Heart right ventricle (tissue), 16 donors: Measurements from ENCODE around the gene HSPB9. TPM values are rescaled to one million over a fixed set of nuclear protein-coding genes. Genes with fewer than 3 reads are reported as not detected.

Source experiments
- ATAC-seq, 8 donors: fragments of 200-7000 bp; cut with Tn5 transposase; one replicate each; pipeline ENCODE4 v1.9.1; 2020; ENCODE audit warnings: mild to moderate bottlenecking in 8 of 8, moderate library complexity in 8 of 8, moderate number of reproducible peaks in 1 of 8
- DNase-seq, 2 donors: peaks; one replicate each; pipeline ENCODE4 v3.0.0-alpha.2; 2020
- H3K27ac ChIP-seq, 10 donors: fragments of 200-600 bp; sonication (generic) in 2 of 10; one replicate each; pipeline versions ENCODE4 v1.5.0 to v1.8.0; 2020 to 2022; ENCODE audit warnings: mild to moderate bottlenecking in 3 of 10
- H3K27me3 ChIP-seq, 7 donors: fragments of 200-600 bp; one replicate each; pipeline ENCODE4 v1.8.0; 2021 to 2022; ENCODE audit warnings: mild to moderate bottlenecking in 2 of 7
- H3K36me3 ChIP-seq, 9 donors: fragments of 200-600 bp; sonication (generic) in 1 of 9; one replicate each; pipeline versions ENCODE4 v1.5.0 to v1.8.0; 2020 to 2022; ENCODE audit warnings: mild to moderate bottlenecking in 2 of 9
- H3K4me1 ChIP-seq, 9 donors: fragments of 200-600 bp; sonication (generic) in 1 of 9; one replicate each; pipeline versions ENCODE4 v1.5.0 to v1.8.0; 2020 to 2022; ENCODE audit warnings: mild to moderate bottlenecking in 4 of 9
- H3K4me3 ChIP-seq, 10 donors: fragments of 200-600 bp; sonication (generic) in 2 of 10; one replicate each; pipeline versions ENCODE4 v1.5.0 to v1.8.0; 2020 to 2022; ENCODE audit warnings: mild to moderate bottlenecking in 7 of 10, moderate library complexity in 2 of 10
- H3K9me3 ChIP-seq, 11 donors: fragments of 200-600 bp in 10 of 11; sonication (generic) in 2 of 11; one replicate each; pipeline versions ENCODE4 v1.5.0 to v1.8.0; 2013 to 2022; ENCODE audit warnings: mild to moderate bottlenecking in 2 of 11, control low read depth in 1 of 11, moderate library complexity in 1 of 11
- WGBS, 2 donors: extraction: QIAGEN DNeasy Blood & Tissue Kit; methylation state at CpG; one replicate each; pipeline ENCODE4 v1.1.7; 2013; ENCODE audit warnings: inconsistent platforms in 1 of 2; 5-methylcytosine and 5-hydroxymethylcytosine counted together
- intact Hi-C, 10 donors: fragments of 100-400 bp; cut with DNase I; formaldehyde crosslinking; loops; one replicate each; pipeline versions ENCODE4 v1.11.1 to v1.14.2; 2022
- polyA plus RNA-seq, 2 donors: library from polyadenylated mRNA; stranded (reverse); fragments of 200-250 nt; gene quantifications; one replicate each; pipeline ENCODE4 v1.2.3, GENCODE V29; 2013
- total RNA-seq, 10 donors: library from RNA; stranded (reverse); fragmentation: NEBNext Ultra II Directional in 3 of 10; extraction: Animal tissue kit (Norgen Biotek cat#: 25700) in 3 of 10; gene quantifications; one replicate each; pipeline versions ENCODE4 v1.2.1 to v1.2.4, GENCODE V29; 2021 to 2023
- TF ChIP-seq, protein P1 (sequence below), 9 donors: fragments of 200-600 bp; sonication (generic) in 2 of 9; IDR thresholded peaks; one replicate each; pipeline versions ENCODE4 v1.5.0 to v1.8.0; 2021 to 2022; ENCODE audit warnings: antibody characterized with exemption in 9 of 9, mild to moderate bottlenecking in 5 of 9, moderate library complexity in 1 of 9
- donor health status: Arrhythmogenic right ventricular cardiomyopathy.
- donor health status: ischemic (EF 13 %, LVEDD 7.1; RV severe dilation, severe dysfunction).
- donor health status: healthy with polysubstance abuse.
- donor health status: DM: no; HTN: yes; CAD: no.
- donor health status: DM: no; HTN: no; CAD: no.
- donor health status: ischemic (EF 25% LVEDD 6.9; RV normal size, moderate dysfunction).
- donor health status: ischemic (EF 25% LVEDD 5.7; RV mildly dilated, moderate dysfunction).
- donor health status: healthy.
- donor health status: DM: yes; HTN: yes; CAD: no.
- donor health status: Ischemic cardiomyopathy.
- donor health status: ischemic (EF 35%, LVEDD 5.7; RV mildly dilated, moderate dysfunction).
- donor health status: nonischemic (EF 11% LVEDD 7.7; RV severe dilation, severe dysfunction).
- donor health status: DM: yes; HTN: yes; CAD: no.
- donor health status: PGD.
- donor health status: ischemic (EF 29% LVEDD 5.4; RV normal size, mild dysfunction).
- donor health status: nonischemic (EF 23%, LVEDD 6.1; RV moderate dilation, normal function).

The HSPB9 gene
- total and polyA plus RNA-seq, 12 donors = 0.01 to 0.29 (median 0.23) TPM; not detected in 9

DNA sequence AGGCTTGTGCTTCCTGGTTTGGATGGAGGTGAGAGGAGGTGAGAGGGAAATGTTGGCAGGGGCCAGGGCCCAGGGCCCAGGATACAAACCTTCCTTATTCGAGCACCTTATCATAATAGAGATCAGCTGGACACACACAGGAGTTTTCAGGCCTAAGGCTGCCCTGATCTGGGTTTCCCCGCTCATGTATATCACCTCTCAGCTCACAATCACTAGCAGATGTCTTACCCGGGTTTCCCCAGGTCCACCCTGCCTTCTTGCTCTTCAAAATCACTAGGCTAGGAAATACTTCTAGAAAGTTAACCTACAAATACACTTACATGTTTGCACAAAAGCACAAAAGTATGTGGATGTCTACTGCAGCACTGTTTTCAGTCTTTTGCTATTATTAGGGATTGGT, 4.2 kb downstream of the HSPB9 start:
- no peak for ATAC-seq
- Histone ChIP-seq H3K36me3 (peaks cover 0 to 71% (median 38%) of the 10 kb centered on the region in 9 donors), H3K4me1 (peaks cover 20 to 49% (median 38%) of the 10 kb centered on the region in 9 donors), H3K9me3 (no peaks in the 10 kb centered on the region), H3K27me3 (no peaks in the 10 kb centered on the region), H3K27ac (no peak overlapping the region), H3K4me3 (no peak overlapping the region)
- intact Hi-C loops = loop anchor here in 2 of 10 donors (5.0 to 10.0 kb wide), 2 partner anchors 55 to 388 kb away; partner anchors contain the start of gene KCNH4 (in 1 of the 2)
- TF ChIP-seq, protein P1, sequence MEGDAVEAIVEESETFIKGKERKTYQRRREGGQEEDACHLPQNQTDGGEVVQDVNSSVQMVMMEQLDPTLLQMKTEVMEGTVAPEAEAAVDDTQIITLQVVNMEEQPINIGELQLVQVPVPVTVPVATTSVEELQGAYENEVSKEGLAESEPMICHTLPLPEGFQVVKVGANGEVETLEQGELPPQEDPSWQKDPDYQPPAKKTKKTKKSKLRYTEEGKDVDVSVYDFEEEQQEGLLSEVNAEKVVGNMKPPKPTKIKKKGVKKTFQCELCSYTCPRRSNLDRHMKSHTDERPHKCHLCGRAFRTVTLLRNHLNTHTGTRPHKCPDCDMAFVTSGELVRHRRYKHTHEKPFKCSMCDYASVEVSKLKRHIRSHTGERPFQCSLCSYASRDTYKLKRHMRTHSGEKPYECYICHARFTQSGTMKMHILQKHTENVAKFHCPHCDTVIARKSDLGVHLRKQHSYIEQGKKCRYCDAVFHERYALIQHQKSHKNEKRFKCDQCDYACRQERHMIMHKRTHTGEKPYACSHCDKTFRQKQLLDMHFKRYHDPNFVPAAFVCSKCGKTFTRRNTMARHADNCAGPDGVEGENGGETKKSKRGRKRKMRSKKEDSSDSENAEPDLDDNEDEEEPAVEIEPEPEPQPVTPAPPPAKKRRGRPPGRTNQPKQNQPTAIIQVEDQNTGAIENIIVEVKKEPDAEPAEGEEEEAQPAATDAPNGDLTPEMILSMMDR (IDR thresholded peaks at IDR 0.05) = no peak
- WGBS, 2 donors = 88 to 90% methylated on average over 3 of the region's 3 CpGs
- no peak for DNase-seq

DNA sequence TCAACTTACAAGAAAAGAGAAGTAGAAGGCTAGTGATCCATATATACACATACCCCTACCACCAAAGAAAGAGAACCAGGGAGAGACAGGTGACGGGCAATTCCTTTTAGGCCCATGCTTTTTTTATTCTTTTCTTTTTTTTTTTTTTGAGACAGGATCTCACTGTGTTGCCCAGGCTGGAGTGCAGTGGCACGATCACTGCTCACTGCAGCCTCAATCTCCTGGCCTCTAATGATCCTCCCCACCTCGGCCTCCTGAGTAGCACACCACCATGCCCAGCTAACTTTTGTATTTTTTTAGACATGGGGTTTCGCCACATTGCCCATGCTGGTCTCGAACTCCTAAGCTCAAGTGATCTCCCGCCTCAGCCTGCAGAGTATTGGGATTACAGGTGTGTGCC, 4.8 kb downstream of the HSPB9 start:
- TF ChIP-seq, protein P1 (IDR thresholded peaks at IDR 0.05) = no peak
- intact Hi-C loops = loop anchor here in 2 of 10 donors (5.0 to 10.0 kb wide), 2 partner anchors 55 to 387 kb away; partner anchors contain the start of gene KCNH4 (in 1 of the 2)
- no peak for DNase-seq
- Histone ChIP-seq H3K27me3 (no peaks in the 10 kb centered on the region), H3K27ac (no peak overlapping the region), H3K4me1 (peaks cover 20 to 49% (median 37%) of the 10 kb centered on the region in 9 donors), H3K36me3 (peaks cover 0 to 71% (median 38%) of the 10 kb centered on the region in 9 donors), H3K9me3 (no peaks in the 10 kb centered on the region), H3K4me3 (no peak overlapping the region)
- no peak for ATAC-seq
- WGBS, 2 donors = 92 to 97% methylated on average over 6 of the region's 6 CpGs

DNA sequence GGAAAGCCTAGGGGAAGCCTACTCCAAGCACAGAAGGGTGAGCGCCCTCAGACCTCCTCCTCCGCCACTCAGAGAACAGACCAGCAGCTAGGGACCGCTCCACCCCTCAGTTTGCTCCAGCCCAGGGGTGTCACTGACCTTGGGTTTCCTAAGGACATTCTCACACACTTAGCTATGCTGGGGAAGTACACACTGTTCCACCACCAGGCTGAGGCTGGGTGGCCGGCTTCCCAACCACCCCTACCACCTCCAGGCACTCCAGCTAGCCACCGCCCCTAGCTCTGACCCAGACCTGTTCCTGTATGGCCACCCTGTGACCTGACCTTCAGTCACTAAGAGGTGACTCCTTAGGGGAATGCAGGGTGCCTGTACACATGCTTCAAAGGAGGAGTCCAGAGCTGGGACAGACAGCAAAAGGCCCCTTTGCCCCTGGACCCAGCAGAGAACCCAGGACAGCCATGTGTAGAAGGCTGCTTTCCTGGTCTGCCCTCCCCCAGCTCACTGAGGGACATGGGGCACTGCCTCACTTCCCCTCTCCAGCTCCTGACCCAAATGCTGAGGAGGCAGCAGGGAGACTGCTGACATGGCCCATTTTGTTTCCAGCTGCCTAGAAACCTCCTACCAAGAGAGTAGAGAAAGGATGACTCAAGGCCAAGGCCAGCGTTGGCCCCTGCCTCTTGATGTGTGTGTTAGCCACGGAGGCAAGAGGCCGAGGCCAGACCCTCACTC, 6.7 kb downstream of the HSPB9 start:
- 82 to 84% methylated on average over 7 to 8 of the region's 8 CpGs for WGBS, 2 donors
- no peak overlapping the region for H3K4me3 ChIP-seq
- DNase-seq = peak in 1 of 2 donors; percentile 50
- H3K4me1 ChIP-seq = peaks cover 33 to 61% (median 55%) of the 10 kb centered on the region in 9 donors
- H3K9me3 ChIP-seq = no peaks in the 10 kb centered on the region
- TF ChIP-seq, protein P1 (IDR thresholded peaks at IDR 0.05) = no peak
- ATAC-seq = peak; percentile 15 to 87 (median 64)
- peaks cover 0 to 78% (median 38%) of the 10 kb centered on the region in 9 donors for H3K36me3 ChIP-seq
- intact Hi-C loops = loop anchor here in 2 of 10 donors (5.0 to 10.0 kb wide), 2 partner anchors 53 to 386 kb away; partner anchors contain the start of gene KCNH4 (in 1 of the 2)
- H3K27me3 ChIP-seq = no peaks in the 10 kb centered on the region
- H3K27ac ChIP-seq = peak overlapping the region; percentile 72 to 85 (median 80)

DNA sequence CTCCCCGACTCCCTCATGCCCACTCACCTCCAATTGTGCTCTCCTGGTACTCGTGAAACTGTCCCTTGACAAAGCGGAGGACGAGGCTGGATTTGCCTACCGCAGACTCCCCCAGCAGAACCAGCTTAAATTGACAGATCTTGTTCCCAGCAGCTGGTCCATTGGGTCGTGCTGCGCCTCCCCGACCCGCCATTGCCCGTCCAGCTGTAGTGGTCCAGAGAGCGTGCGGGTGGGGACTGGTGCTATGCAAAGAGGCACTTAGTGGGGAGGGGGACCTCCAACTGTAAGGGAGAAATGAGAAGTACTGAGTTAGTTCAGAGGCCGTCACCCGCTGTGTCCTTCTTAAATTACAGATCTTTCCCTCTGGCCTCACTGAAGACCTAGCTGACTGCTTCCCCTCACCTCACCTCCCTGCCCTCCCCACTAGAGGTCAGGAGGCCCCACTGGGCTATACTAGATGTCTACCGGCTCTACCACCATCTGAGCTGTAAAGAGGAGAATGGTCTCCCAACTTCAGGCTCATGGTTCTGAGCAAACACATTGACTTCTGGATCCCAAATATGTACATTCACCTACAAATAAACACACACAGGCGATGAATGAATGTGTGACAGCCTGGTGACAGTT, 7.8 kb downstream of the HSPB9 start:
- peak overlapping the region; percentile 72 to 85 (median 80) for H3K27ac ChIP-seq
- H3K27me3 ChIP-seq = no peaks in the 10 kb centered on the region
- H3K9me3 ChIP-seq = no peaks in the 10 kb centered on the region
- H3K4me3 ChIP-seq = no peak overlapping the region
- intact Hi-C loops = loop anchor here in 1 of 10 donors (5.0 kb wide), 1 partner anchor 52 kb away; the partner anchor contains the start of gene KCNH4
- H3K36me3 ChIP-seq = peaks cover 0 to 70% (median 35%) of the 10 kb centered on the region in 9 donors
- TF ChIP-seq, protein P1 (IDR thresholded peaks at IDR 0.05) = peak in 1 of 9 donors; percentile 18
- DNase-seq (no peak), ATAC-seq (no peak)
- WGBS, 2 donors = 95% methylated on average over 16 of the region's 16 CpGs
- H3K4me1 ChIP-seq = peaks cover 37 to 73% (median 66%) of the 10 kb centered on the region in 9 donors
